MCF 10A (cell line): Measurements from ENCODE around the gene TRAPPC2L. TPM values are rescaled to one million over a fixed set of nuclear protein-coding genes. Genes with fewer than 3 reads are reported as not detected.

Source experiments
- BruUV-seq: library from RNA; stranded (reverse); fragments of 400-500 nt; replicated peaks from 2 replicates; lab custom pipeline; 2021; lab: Mats Ljungman, UMichigan
- CTCF ChIA-PET: fragments of 300-600 bp; sonication (Branson Sonifier 250); formaldehyde crosslinking; extraction: SDS; loops from one replicate; lab custom pipeline; 2021; ENCODE audit warnings: antibody characterized with exemption, inconsistent platforms; lab: Yijun Ruan, JAX
- POLR2A ChIA-PET: fragments of 300-600, 350-650 bp; sonication (Branson Sonifier 250); formaldehyde crosslinking; extraction: SDS; loops from one replicate; lab custom pipeline; 2020; ENCODE audit warnings: antibody characterized with exemption, inconsistent platforms; lab: Yijun Ruan, JAX
- DNase-seq: peaks from one replicate; pipeline ENCODE4 v3.0.0-alpha.2; 2018; ENCODE audit not compliant: unreplicated experiment
- H3K27ac Mint-ChIP-seq: one replicate; pipeline ENCODE4 v1.8.0; 2022; ENCODE audit warnings: mild to moderate bottlenecking, low read depth, mixed read lengths; ENCODE audit not compliant: unreplicated experiment
- H3K27me3 Mint-ChIP-seq: one replicate; pipeline ENCODE4 v1.8.0; 2022; ENCODE audit warnings: mixed read lengths; ENCODE audit not compliant: insufficient read depth, unreplicated experiment
- H3K36me3 Mint-ChIP-seq: one replicate; pipeline ENCODE4 v1.8.0; 2022; ENCODE audit warnings: mild to moderate bottlenecking, moderate library complexity, mixed read lengths; ENCODE audit not compliant: insufficient read depth, unreplicated experiment
- H3K4me1 Mint-ChIP-seq: one replicate; pipeline ENCODE4 v1.8.0; 2022; ENCODE audit warnings: mixed read lengths; ENCODE audit not compliant: insufficient read depth, unreplicated experiment
- H3K4me3 Mint-ChIP-seq: one replicate; pipeline ENCODE4 v1.8.0; 2022; ENCODE audit warnings: mild to moderate bottlenecking, moderate library complexity, mixed read lengths; ENCODE audit not compliant: unreplicated experiment
- H3K9me3 Mint-ChIP-seq: one replicate; pipeline ENCODE4 v1.8.0; 2022; ENCODE audit warnings: mixed read lengths; ENCODE audit not compliant: unreplicated experiment
- CTCF ChIP-seq: fragments of 200-600 bp; IDR thresholded peaks from one replicate; pipeline ENCODE4 v1.8.0; 2022; ENCODE audit warnings: antibody characterized with exemption, mild to moderate bottlenecking; ENCODE audit not compliant: unreplicated experiment
- intact Hi-C: fragments of 100-400 bp; cut with micrococcal nuclease; formaldehyde crosslinking; loops from 2 replicates; pipeline ENCODE4 v1.14.1; 2022
- total RNA-seq: library from RNA; stranded (reverse); gene quantifications from 2 replicates; pipeline ENCODE4 v1.2.3, GENCODE V29; 2022

The TRAPPC2L gene
- total RNA-seq, 1 experiment from 2014 or later: 35.6 TPM

GRCh38 chr16:88886420-88886844 is 29.5 kb downstream of the TRAPPC2L start:
- H3K36me3 Mint-ChIP-seq: no peaks in the 10 kb centered on the region
- peaks cover 6% of the 10 kb centered on the region for H3K4me1 Mint-ChIP-seq
- no peak overlapping the region for H3K4me3 Mint-ChIP-seq
- BruUV-seq: no TSS peak
- TF ChIP-seq CTCF: no peak
- ChIA-PET POLR2A (no interaction called here), CTCF (no interaction called here)
- intact Hi-C loops: no loop called here
- H3K9me3 Mint-ChIP-seq: no peaks in the 10 kb centered on the region
- no peaks in the 10 kb centered on the region for H3K27me3 Mint-ChIP-seq
- DNase-seq: no peak
- no peak overlapping the region for H3K27ac Mint-ChIP-seq

GRCh38 chr16:88886845-88887521 is 30.1 kb downstream of the TRAPPC2L start:
- H3K27ac Mint-ChIP-seq: no peak overlapping the region
- intact Hi-C loops: no loop called here
- H3K4me1 Mint-ChIP-seq: peaks cover 5% of the 10 kb centered on the region
- no peaks in the 10 kb centered on the region for H3K36me3 Mint-ChIP-seq
- H3K9me3 Mint-ChIP-seq: no peaks in the 10 kb centered on the region
- CTCF ChIA-PET: no interaction called here
- DNase-seq: no peak
- no peaks in the 10 kb centered on the region for H3K27me3 Mint-ChIP-seq
- no peak for TF ChIP-seq CTCF
- no peak overlapping the region for H3K4me3 Mint-ChIP-seq
- no TSS peak for BruUV-seq
- POLR2A ChIA-PET: interaction anchor here (0.7 kb wide), 1 partner anchor 23 kb away, joined by 4 read pairs; no protein-coding TSS in a partner anchor

GRCh38 chr16:88888057-88888456 is 31.1 kb downstream of the TRAPPC2L start:
- intact Hi-C loops: no loop called here
- POLR2A ChIA-PET: no interaction called here

More at GRCh38 chr16:88888057-88888456, 31.1 kb downstream of the TRAPPC2L start:
- no peak for TF ChIP-seq CTCF
- no TSS peak for BruUV-seq
- DNase-seq: no peak
- Mint-ChIP-seq H3K36me3 (no peaks in the 10 kb centered on the region), H3K27me3 (no peaks in the 10 kb centered on the region), H3K4me1 (no peaks in the 10 kb centered on the region), H3K27ac (no peak overlapping the region), H3K9me3 (no peaks in the 10 kb centered on the region), H3K4me3 (no peak overlapping the region)
- CTCF ChIA-PET: no interaction called here
